Measurements from ENCODE around the gene MTPN. TPM values are rescaled to one million over a fixed set of nuclear protein-coding genes. Genes with fewer than 3 reads are reported as not detected.

MTPN gene
- total and polyA plus RNA-seq, 8 donors = 106 to 130 (median 122) TPM

DNA sequence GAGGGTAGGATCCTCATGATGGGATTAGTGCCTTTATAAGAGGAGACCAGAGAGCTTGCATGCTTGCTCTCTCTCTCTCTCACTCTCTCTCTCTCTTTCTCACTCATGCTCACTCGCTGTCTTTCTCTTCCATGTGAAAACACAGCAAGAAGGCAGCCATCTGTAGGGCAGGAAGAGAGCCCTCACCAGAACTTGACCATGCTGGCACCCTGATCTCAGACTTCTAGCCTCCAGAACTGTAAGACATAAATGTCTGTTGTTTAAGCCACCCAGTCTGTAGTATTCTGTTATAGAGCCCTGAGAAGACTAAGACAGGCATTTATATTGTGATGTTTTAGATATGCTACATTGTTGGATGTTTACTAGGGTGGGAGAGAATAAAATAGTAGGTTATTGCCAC lies 43.4 kb upstream of the MTPN start:
- no peak for ATAC-seq
- peaks cover 0 to 6% of the 10 kb centered on the region in 2 donors for H3K27me3 ChIP-seq
- no peak for TF ChIP-seq CTCF (IDR thresholded peaks at IDR 0.05)
- no peak overlapping the region for H3K27ac ChIP-seq
- H3K4me3 ChIP-seq = no peak overlapping the region
- intact Hi-C loops (cut with DNase I) = no loop called here
- H3K36me3 ChIP-seq = no peaks in the 10 kb centered on the region
- H3K9me3 ChIP-seq = no peaks in the 10 kb centered on the region
- no peaks in the 10 kb centered on the region for H3K4me1 ChIP-seq
- DNase-seq = no peak

DNA sequence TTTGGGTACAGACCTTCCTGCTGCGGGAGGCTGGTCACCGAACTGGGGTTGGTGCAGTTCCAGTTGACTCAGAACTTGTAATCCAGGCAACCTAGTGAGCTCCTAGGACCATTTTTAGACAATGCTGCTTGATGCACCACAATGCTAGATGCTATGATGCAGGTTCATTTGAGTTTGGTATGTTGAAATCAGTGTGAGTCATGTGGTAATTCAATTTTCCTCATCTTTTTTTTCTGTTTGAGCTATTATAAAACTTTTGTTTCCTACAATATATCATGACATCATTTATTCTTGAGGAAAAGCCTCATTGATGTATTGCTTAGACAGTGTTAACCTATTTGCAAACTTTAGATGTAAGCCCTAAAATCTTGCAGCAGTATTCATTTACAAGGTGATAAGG lies 40.9 kb upstream of the MTPN start:
- ATAC-seq (no peak), DNase-seq (no peak)
- Histone ChIP-seq H3K27me3 (peaks cover 0 to 10% of the 10 kb centered on the region in 2 donors), H3K4me1 (no peaks in the 10 kb centered on the region), H3K9me3 (no peaks in the 10 kb centered on the region), H3K4me3 (no peak overlapping the region), H3K36me3 (no peaks in the 10 kb centered on the region), H3K27ac (no peak overlapping the region)
- TF ChIP-seq CTCF (IDR thresholded peaks at IDR 0.05) = no peak
- intact Hi-C loops (cut with DNase I) = no loop called here

- no peaks in the 10 kb centered on the region for H3K9me3 ChIP-seq
- no peak overlapping the region for H3K27ac ChIP-seq
- H3K4me3 ChIP-seq = no peak overlapping the region
- TF ChIP-seq CTCF (IDR thresholded peaks at IDR 0.05) = no peak
- no peak for ATAC-seq
- no peak for DNase-seq
- no peaks in the 10 kb centered on the region for H3K4me1 ChIP-seq
- H3K36me3 ChIP-seq = no peaks in the 10 kb centered on the region
- intact Hi-C loops (cut with DNase I) = no loop called here
- H3K27me3 ChIP-seq = peaks cover 0 to 10% of the 10 kb centered on the region in 2 donors
These were observed 39.7 kb upstream of the MTPN start for GRCh38 chr7:136016649-136017395.

- no peak for DNase-seq
- ATAC-seq = no peak
- Histone ChIP-seq H3K4me1 (no peaks in the 10 kb centered on the region), H3K27ac (no peak overlapping the region), H3K9me3 (no peaks in the 10 kb centered on the region), H3K36me3 (no peaks in the 10 kb centered on the region), H3K4me3 (no peak overlapping the region), H3K27me3 (peaks cover 0 to 10% of the 10 kb centered on the region in 2 donors)
- TF ChIP-seq CTCF (IDR thresholded peaks at IDR 0.05) = no peak
- intact Hi-C loops (cut with DNase I) = no loop called here
These were observed 38.5 kb upstream of the MTPN start for GRCh38 chr7:136015638-136016037.

GRCh38 chr7:136014659-136015058 lies 37.5 kb upstream of the MTPN start:
- Histone ChIP-seq H3K27me3 (peaks cover 0 to 10% of the 10 kb centered on the region in 2 donors), H3K27ac (no peak overlapping the region), H3K4me3 (no peak overlapping the region), H3K36me3 (no peaks in the 10 kb centered on the region), H3K4me1 (no peaks in the 10 kb centered on the region), H3K9me3 (no peaks in the 10 kb centered on the region)
- no peak for TF ChIP-seq CTCF (IDR thresholded peaks at IDR 0.05)
- DNase-seq (no peak), ATAC-seq (no peak)
- intact Hi-C loops (cut with DNase I) = no loop called here
